Measurements from ENCODE around the gene FRYL. TPM values are rescaled to one million over a fixed set of nuclear protein-coding genes. Genes with fewer than 3 reads are reported as not detected.

FRYL gene
- total RNA-seq, 1 experiment from 2014 or later = 103 TPM

GRCh38 chr4:48792348-48793006 lies 12.4 kb upstream of the FRYL start:
- Histone ChIP-seq H2AFZ (ENCODE audit: low read length) (no peak overlapping the region), H3K9me3 (ENCODE audit: low read length) (no peaks in the 10 kb centered on the region), H3K79me2 (ENCODE audit: low read length) (no peaks in the 10 kb centered on the region), H3K4me1 (ENCODE audit: low read length) (peaks cover 11% of the 10 kb centered on the region), H3K4me3 (ENCODE audit: low read length) (no peak overlapping the region), H3K36me3 (ENCODE audit: insufficient read depth, low read length) (no peaks in the 10 kb centered on the region), H3K4me2 (ENCODE audit: low read depth, low read length, poor library complexity, severe bottlenecking) (peak overlapping the region; percentile 14), H3K27me3 (ENCODE audit: low read length) (no peaks in the 10 kb centered on the region), H3K9me2 (replicated peaks; ENCODE audit: insufficient read depth, low read length) (no peaks in the 10 kb centered on the region), H3K27ac (ENCODE audit: low read length) (no peak overlapping the region), H3K9ac (ENCODE audit: low read length) (no peak overlapping the region), H4K20me1 (ENCODE audit: insufficient read depth, low read depth, low read length) (no peaks in the 10 kb centered on the region)
- no peak for DNase-seq

- no peak overlapping the region for H3K4me3 ChIP-seq (ENCODE audit: low read length)
- no peak overlapping the region for H3K27ac ChIP-seq (ENCODE audit: low read length)
- peaks cover 8% of the 10 kb centered on the region for H3K4me1 ChIP-seq (ENCODE audit: low read length)
- H3K9ac ChIP-seq (ENCODE audit: low read length) = no peak overlapping the region
- H3K36me3 ChIP-seq (ENCODE audit: insufficient read depth, low read length) = no peaks in the 10 kb centered on the region
- no peaks in the 10 kb centered on the region for H3K79me2 ChIP-seq (ENCODE audit: low read length)
- no peak for DNase-seq
- H3K27me3 ChIP-seq (ENCODE audit: low read length) = no peaks in the 10 kb centered on the region
- no peaks in the 10 kb centered on the region for H3K9me3 ChIP-seq (ENCODE audit: low read length)
- H3K9me2 ChIP-seq (replicated peaks; ENCODE audit: insufficient read depth, low read length) = no peaks in the 10 kb centered on the region
- H3K4me2 ChIP-seq (ENCODE audit: low read depth, low read length, poor library complexity, severe bottlenecking) = no peak overlapping the region
- no peak overlapping the region for H2AFZ ChIP-seq (ENCODE audit: low read length)
- H4K20me1 ChIP-seq (ENCODE audit: insufficient read depth, low read depth, low read length) = no peaks in the 10 kb centered on the region
These were observed 11.2 kb upstream of the FRYL start for GRCh38 chr4:48791313-48791712.

DNA sequence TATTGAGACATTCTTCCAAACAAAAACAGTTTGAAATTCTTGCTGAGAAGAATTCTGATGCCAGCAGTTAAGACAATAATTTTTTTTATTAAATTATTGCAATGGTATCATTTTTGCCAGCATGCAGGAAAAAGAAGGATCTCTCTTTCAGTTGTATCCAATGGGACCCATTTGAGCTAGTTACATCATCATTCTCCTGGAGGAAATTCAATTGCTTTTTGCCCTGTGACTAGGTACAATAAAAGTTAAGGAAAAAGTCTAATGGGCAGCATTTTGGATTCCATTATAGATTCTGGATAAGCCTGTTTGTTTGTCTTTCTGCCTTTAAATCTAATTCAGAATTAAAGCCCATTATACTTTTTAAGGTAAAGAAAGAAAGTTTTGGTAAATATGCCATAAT lies 10.5 kb upstream of the FRYL start:
- Histone ChIP-seq H3K4me3 (ENCODE audit: low read length) (no peak overlapping the region), H3K9me3 (ENCODE audit: low read length) (no peaks in the 10 kb centered on the region), H4K20me1 (ENCODE audit: insufficient read depth, low read depth, low read length) (no peaks in the 10 kb centered on the region)

GRCh38 chr4:48787056-48787455 lies 7.0 kb upstream of the FRYL start:
- Histone ChIP-seq H3K9me3 (ENCODE audit: low read length) (no peaks in the 10 kb centered on the region), H3K27ac (ENCODE audit: low read length) (no peak overlapping the region), H4K20me1 (ENCODE audit: insufficient read depth, low read depth, low read length) (no peaks in the 10 kb centered on the region), H2AFZ (ENCODE audit: low read length) (no peak overlapping the region), H3K36me3 (ENCODE audit: insufficient read depth, low read length) (no peaks in the 10 kb centered on the region), H3K9me2 (replicated peaks; ENCODE audit: insufficient read depth, low read length) (no peaks in the 10 kb centered on the region), H3K27me3 (ENCODE audit: low read length) (no peaks in the 10 kb centered on the region), H3K9ac (ENCODE audit: low read length) (no peak overlapping the region), H3K4me1 (ENCODE audit: low read length) (peaks cover 1% of the 10 kb centered on the region), H3K79me2 (ENCODE audit: low read length) (no peaks in the 10 kb centered on the region), H3K4me3 (ENCODE audit: low read length) (no peak overlapping the region), H3K4me2 (ENCODE audit: low read depth, low read length, poor library complexity, severe bottlenecking) (no peak overlapping the region)
- DNase-seq = no peak

More for the DNA sequence above, 10.5 kb upstream of the FRYL start:
- Histone ChIP-seq H3K27ac (ENCODE audit: low read length) (no peak overlapping the region), H3K27me3 (ENCODE audit: low read length) (no peaks in the 10 kb centered on the region), H3K36me3 (ENCODE audit: insufficient read depth, low read length) (no peaks in the 10 kb centered on the region), H3K4me2 (ENCODE audit: low read depth, low read length, poor library complexity, severe bottlenecking) (no peak overlapping the region), H3K79me2 (ENCODE audit: low read length) (no peaks in the 10 kb centered on the region), H3K4me1 (ENCODE audit: low read length) (peaks cover 8% of the 10 kb centered on the region), H3K9ac (ENCODE audit: low read length) (no peak overlapping the region), H2AFZ (ENCODE audit: low read length) (no peak overlapping the region), H3K9me2 (replicated peaks; ENCODE audit: insufficient read depth, low read length) (no peaks in the 10 kb centered on the region)
- DNase-seq = no peak

DNA sequence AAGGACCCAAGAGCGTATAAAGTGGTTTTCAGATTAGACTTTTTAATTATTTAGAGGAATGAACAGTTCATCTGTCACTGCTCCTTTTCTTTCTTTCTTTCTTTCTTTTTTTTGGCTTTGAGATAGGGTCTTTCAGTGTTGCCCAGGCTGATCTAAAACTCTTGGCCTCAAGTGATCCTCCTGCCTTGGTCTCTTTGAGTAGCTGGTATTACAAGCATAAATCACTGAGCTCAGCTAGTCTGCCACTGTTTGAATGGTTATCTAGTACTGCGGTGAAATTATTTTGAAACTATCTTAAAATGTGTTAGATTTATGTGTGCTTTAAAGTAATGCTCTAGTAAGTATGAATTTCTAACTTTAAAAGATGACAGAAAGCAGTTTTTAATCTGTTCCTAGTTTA lies 6.5 kb upstream of the FRYL start:
- Histone ChIP-seq H3K79me2 (ENCODE audit: low read length) (no peaks in the 10 kb centered on the region), H4K20me1 (ENCODE audit: insufficient read depth, low read depth, low read length) (no peaks in the 10 kb centered on the region), H3K4me3 (ENCODE audit: low read length) (no peak overlapping the region), H3K36me3 (ENCODE audit: insufficient read depth, low read length) (no peaks in the 10 kb centered on the region), H3K27ac (ENCODE audit: low read length) (no peak overlapping the region), H3K9ac (ENCODE audit: low read length) (no peak overlapping the region), H3K9me3 (ENCODE audit: low read length) (no peaks in the 10 kb centered on the region), H3K9me2 (replicated peaks; ENCODE audit: insufficient read depth, low read length) (no peaks in the 10 kb centered on the region), H3K27me3 (ENCODE audit: low read length) (no peaks in the 10 kb centered on the region), H3K4me2 (ENCODE audit: low read depth, low read length, poor library complexity, severe bottlenecking) (no peak overlapping the region), H2AFZ (ENCODE audit: low read length) (no peak overlapping the region), H3K4me1 (ENCODE audit: low read length) (no peaks in the 10 kb centered on the region)
- no peak for DNase-seq

GRCh38 chr4:48785302-48785701 lies 5.2 kb upstream of the FRYL start:
- no peaks in the 10 kb centered on the region for H3K79me2 ChIP-seq (ENCODE audit: low read length)
- H3K27ac ChIP-seq (ENCODE audit: low read length) = no peak overlapping the region
- H3K4me2 ChIP-seq (ENCODE audit: low read depth, low read length, poor library complexity, severe bottlenecking) = no peak overlapping the region
- no peaks in the 10 kb centered on the region for H4K20me1 ChIP-seq (ENCODE audit: insufficient read depth, low read depth, low read length)
- no peak for DNase-seq
- H3K4me1 ChIP-seq (ENCODE audit: low read length) = peaks cover 9% of the 10 kb centered on the region
- H3K27me3 ChIP-seq (ENCODE audit: low read length) = no peaks in the 10 kb centered on the region
- no peaks in the 10 kb centered on the region for H3K36me3 ChIP-seq (ENCODE audit: insufficient read depth, low read length)
- no peak overlapping the region for H3K9ac ChIP-seq (ENCODE audit: low read length)
- no peaks in the 10 kb centered on the region for H3K9me3 ChIP-seq (ENCODE audit: low read length)
- H3K4me3 ChIP-seq (ENCODE audit: low read length) = no peak overlapping the region
- H3K9me2 ChIP-seq (replicated peaks; ENCODE audit: insufficient read depth, low read length) = no peaks in the 10 kb centered on the region
- no peak overlapping the region for H2AFZ ChIP-seq (ENCODE audit: low read length)

- H3K9me3 ChIP-seq (ENCODE audit: low read length) = no peaks in the 10 kb centered on the region
- H3K27me3 ChIP-seq (ENCODE audit: low read length) = no peaks in the 10 kb centered on the region
- H3K9ac ChIP-seq (ENCODE audit: low read length) = no peak overlapping the region
- no peaks in the 10 kb centered on the region for H3K9me2 ChIP-seq (replicated peaks; ENCODE audit: insufficient read depth, low read length)
- H3K79me2 ChIP-seq (ENCODE audit: low read length) = peaks cover 30% of the 10 kb centered on the region
- peaks cover 26% of the 10 kb centered on the region for H3K4me1 ChIP-seq (ENCODE audit: low read length)
- no peak overlapping the region for H3K4me3 ChIP-seq (ENCODE audit: low read length)
- H2AFZ ChIP-seq (ENCODE audit: low read length) = 0 out of 2 replicates have a peak overlapping the region, but pooled peaks have one; percentile 32
- no peak for DNase-seq
- no peak overlapping the region for H3K4me2 ChIP-seq (ENCODE audit: low read depth, low read length, poor library complexity, severe bottlenecking)
- H4K20me1 ChIP-seq (ENCODE audit: insufficient read depth, low read depth, low read length) = peaks cover 22% of the 10 kb centered on the region
- H3K36me3 ChIP-seq (ENCODE audit: insufficient read depth, low read length) = no peaks in the 10 kb centered on the region
- no peak overlapping the region for H3K27ac ChIP-seq (ENCODE audit: low read length)
These were observed 1.9 kb upstream of the FRYL start for GRCh38 chr4:48781968-48782367.

- Histone ChIP-seq H2AFZ (ENCODE audit: low read length) (peak overlapping the region; percentile 80), H3K4me1 (ENCODE audit: low read length) (peaks cover 37% of the 10 kb centered on the region), H3K4me2 (ENCODE audit: low read depth, low read length, poor library complexity, severe bottlenecking) (peak overlapping the region; percentile 95), H3K79me2 (ENCODE audit: low read length) (peaks cover 41% of the 10 kb centered on the region), H3K36me3 (ENCODE audit: insufficient read depth, low read length) (no peaks in the 10 kb centered on the region), H3K9me2 (replicated peaks; ENCODE audit: insufficient read depth, low read length) (no peaks in the 10 kb centered on the region), H3K4me3 (ENCODE audit: low read length) (peak overlapping the region; percentile 84), H3K9me3 (ENCODE audit: low read length) (no peaks in the 10 kb centered on the region), H3K27me3 (ENCODE audit: low read length) (no peaks in the 10 kb centered on the region), H4K20me1 (ENCODE audit: insufficient read depth, low read depth, low read length) (peaks cover 28% of the 10 kb centered on the region), H3K9ac (ENCODE audit: low read length) (peak overlapping the region; percentile 76), H3K27ac (ENCODE audit: low read length) (peak overlapping the region; percentile 27; the same call in 1 of the 2 replicates)
- peak; percentile 75 for DNase-seq
These were observed 761 bp upstream of the FRYL start for GRCh38 chr4:48780865-48781214.

Measured in Karpas-422 (cell line).